Activated naive CD4-positive, alpha-beta T cell treated with anti-CD3 and anti-CD28 coated beads, Interleukin-2, amount 50 U/mL, for 72 hours (primary cell): ENCODE measurements around the gene LECT2. TPM values are rescaled to one million over a fixed set of nuclear protein-coding genes. Genes with fewer than 3 reads are reported as not detected.
A peak's percentile ranks its signal among the peaks of the same experiment; 100 is the strongest.

Experiments
- ATAC-seq, 2 donors: fragments of 150-1000 bp; cut with Tn5 transposase; 2 replicates each; pipeline ENCODE4 v1.10.0; 2021; ENCODE audit warnings: mild to moderate bottlenecking in 2 of 2, moderate library complexity in 2 of 2
- DNase-seq, 2 donors: peaks; one replicate each; pipeline ENCODE4 v3.0.0; 2021 to 2022; ENCODE audit warnings: low spot score in 2 of 2
- H3K27ac Mint-ChIP-seq, 2 donors: one replicate each; pipeline ENCODE4 v1.8.0; 2022; ENCODE audit warnings: mild to moderate bottlenecking in 2 of 2, mixed read lengths in 2 of 2
- H3K36me3 Mint-ChIP-seq, 2 donors: one replicate each; pipeline ENCODE4 v1.8.0; 2022; ENCODE audit warnings: mixed read lengths in 2 of 2
- H3K9me3 Mint-ChIP-seq, 2 donors: one replicate each; pipeline ENCODE4 v1.8.0; 2022; ENCODE audit warnings: mixed read lengths in 2 of 2
- total RNA-seq, 2 donors: library from RNA; stranded (reverse); gene quantifications; one replicate each; pipeline ENCODE4 v1.2.3, GENCODE V29; 2022

Gene LECT2
- total RNA-seq, 2 donors from 2014 or later, result not detected

DNA sequence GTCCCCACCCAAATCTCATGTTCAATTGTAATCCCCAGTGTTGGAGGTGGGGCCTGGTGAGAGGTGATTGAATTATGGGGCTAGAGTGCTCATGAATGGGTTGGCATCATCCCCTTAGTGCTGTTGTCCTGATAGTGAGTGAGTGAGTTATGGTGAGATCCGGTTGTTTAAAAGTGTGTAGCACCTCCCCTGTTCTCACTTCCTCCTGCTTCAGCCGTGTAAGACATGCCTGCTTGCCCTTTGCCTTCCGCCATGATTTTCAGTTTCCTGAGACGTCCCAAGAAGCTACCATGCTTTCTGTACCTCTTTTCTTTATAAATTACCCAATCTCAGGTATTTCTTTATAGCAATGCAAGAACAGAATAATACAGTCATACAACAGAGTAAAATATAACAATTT is 742 bp upstream of the LECT2 start:
- H3K27ac Mint-ChIP-seq, result no peak overlapping the region
- no peaks in the 10 kb centered on the region for H3K9me3 Mint-ChIP-seq
- ATAC-seq, result no peak

DNA sequence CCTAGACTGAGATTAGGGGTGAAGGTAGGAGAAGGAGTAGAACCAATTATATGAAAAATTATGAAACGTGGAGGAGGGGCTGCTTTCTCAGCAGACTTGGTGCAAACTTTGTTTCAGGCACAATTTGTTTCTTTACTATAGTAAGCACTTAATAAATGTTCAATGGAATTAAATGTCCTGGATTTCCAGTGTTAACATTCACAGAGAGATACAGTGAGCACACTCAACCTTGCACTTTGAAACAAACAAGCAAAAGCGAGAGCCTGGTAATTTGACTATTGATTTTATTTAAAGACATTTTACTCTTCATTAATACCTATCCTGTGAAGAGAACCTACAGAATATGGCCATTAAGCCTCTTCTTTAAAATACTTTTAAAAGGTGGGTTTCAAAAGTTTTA is 933 bp downstream of the LECT2 start:
- no peak overlapping the region for H3K27ac Mint-ChIP-seq
- H3K9me3 Mint-ChIP-seq, result no peaks in the 10 kb centered on the region
- no peak for ATAC-seq
- DNase-seq, result no peak
- H3K36me3 Mint-ChIP-seq, result no peaks in the 10 kb centered on the region

More for the DNA sequence above, 742 bp upstream of the LECT2 start:
- no peaks in the 10 kb centered on the region for H3K36me3 Mint-ChIP-seq
- no peak for DNase-seq

DNA sequence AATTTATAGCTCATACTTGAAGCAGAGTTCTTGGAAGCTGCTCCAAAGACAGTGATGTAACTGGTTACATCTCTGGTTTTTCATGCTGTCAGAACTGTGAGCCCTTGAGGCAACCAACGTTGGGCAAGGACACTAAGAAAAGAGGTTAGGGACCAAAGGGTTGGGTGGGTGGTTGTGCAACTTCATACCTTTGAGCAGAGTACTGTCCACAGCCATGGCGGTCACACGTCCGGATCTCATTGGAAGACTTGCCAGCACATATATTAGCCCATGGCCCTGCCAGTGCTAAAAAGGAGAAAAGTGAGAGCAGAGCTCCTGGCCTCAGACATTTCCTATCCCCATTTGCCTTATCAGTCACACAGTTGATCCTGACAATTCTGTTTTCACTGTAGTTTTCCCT is 2.1 kb downstream of the LECT2 start:
- Mint-ChIP-seq H3K36me3 (no peaks in the 10 kb centered on the region), H3K9me3 (no peaks in the 10 kb centered on the region), H3K27ac (no peak overlapping the region)
- DNase-seq, result no peak
- ATAC-seq, result no peak

DNA sequence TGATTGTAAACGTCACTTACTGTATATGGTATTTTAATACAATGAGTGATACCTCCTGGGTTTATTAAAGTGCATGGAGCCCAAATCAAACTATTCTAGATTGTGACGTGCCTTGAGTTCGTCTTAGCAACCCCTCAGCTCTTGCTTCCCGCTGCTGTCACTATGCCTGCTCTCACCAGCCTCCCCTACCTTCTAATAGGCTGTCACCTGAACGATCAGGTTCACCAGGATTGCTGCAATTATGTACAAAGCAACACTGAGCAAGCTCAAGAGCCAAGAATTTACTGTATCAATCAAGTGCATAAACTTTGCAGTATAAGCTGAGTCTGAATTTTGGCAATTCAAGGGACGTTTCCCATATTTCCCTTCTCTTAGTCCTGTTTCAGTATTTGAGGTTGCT is 3.0 kb downstream of the LECT2 start:
- no peak overlapping the region for H3K27ac Mint-ChIP-seq
- H3K36me3 Mint-ChIP-seq, result no peaks in the 10 kb centered on the region
- no peak for ATAC-seq
- no peaks in the 10 kb centered on the region for H3K9me3 Mint-ChIP-seq
- no peak for DNase-seq

DNA sequence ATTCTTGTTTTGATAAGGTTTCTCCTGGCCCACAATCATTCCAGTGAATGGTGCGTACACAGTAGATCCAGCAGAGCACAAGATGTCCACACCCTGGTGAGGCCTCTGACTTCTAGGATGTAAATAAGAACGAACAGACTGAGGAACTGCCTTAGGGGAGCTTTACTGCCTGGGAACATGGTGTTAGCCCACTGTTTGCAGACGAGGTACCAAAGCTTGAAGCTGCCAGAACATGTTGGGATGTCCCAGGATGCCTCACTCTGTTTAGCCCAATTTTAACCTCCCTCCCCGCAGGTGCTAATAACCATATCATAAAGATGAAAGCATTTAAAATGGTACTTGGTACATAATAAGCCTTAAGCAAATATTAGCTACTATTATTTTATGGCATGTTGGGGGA is 3.5 kb downstream of the LECT2 start:
- Mint-ChIP-seq H3K36me3 (no peaks in the 10 kb centered on the region), H3K27ac (no peak overlapping the region), H3K9me3 (no peaks in the 10 kb centered on the region)
- ATAC-seq (no peak), DNase-seq (no peak)

DNA sequence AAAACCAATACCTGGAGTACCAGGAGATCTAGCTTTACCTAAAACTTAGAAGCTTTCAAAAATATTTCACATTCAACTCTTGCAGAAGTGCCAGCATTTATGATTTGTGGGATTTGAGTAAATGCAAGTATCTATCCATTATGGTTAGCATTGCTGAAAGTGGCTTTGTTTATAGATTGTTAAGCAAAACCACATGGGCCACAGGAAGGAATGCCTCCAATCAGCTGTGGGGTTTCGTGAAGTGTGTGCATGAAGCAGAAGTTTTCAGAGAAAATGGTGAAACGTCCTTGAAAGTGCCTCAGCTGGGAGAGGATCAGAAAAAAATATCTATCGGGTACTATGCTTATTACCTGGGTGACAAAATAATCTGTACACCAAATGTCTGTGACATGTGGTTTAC is 4.2 kb downstream of the LECT2 start:
- no peaks in the 10 kb centered on the region for H3K36me3 Mint-ChIP-seq
- no peak overlapping the region for H3K27ac Mint-ChIP-seq
- DNase-seq (no peak), ATAC-seq (no peak)
- no peaks in the 10 kb centered on the region for H3K9me3 Mint-ChIP-seq

DNA sequence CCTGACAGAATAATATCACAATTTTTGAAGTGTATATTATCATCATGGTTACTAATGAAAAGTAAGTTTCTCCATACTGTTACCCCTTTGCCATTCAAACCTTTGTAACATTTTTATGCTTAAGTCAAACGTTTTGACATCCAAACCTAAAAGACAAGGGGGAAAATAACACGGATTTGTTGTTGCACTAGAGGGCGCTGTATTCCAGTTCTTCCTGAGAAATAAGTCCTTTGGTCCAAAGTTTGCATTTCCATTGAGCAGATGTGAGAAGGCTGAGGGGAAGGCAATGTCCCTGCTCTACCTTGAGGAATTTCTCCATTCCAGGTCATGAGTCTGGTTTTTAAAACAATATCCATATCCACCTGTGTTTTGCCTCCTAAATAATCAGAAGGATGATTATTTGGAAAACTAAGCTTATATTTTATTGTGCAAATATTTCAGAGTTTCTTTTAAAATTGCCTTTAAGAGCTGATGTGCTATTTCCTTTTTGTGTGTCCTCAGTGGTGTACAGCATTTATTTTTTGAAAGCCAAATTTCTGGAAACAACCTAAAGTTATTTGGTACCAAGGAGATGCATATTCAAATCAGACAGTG is 9.7 kb downstream of the LECT2 start:
- Mint-ChIP-seq H3K27ac (no peak overlapping the region), H3K36me3 (no peaks in the 10 kb centered on the region), H3K9me3 (no peaks in the 10 kb centered on the region)
- DNase-seq (peak in 1 of 2 donors; percentile 29), ATAC-seq (no peak)

DNA sequence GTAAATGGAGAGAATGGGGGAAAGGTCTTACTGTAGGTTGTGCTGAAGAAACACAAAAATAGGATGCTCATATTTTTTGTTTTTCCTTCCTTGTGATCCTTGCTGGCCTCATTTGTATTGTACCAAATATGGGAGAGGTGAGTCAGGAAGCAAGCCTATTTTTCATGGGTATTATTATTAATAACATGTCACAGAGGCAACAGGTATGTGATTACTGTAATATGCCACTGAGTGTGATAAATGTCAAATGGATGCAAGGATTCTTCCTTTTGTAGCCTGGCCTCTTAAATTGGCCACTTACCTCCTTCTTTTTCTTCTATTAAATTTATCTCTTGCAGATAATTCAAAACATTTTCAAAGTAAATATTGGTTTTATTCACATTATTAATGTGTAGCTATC is 10.2 kb downstream of the LECT2 start:
- DNase-seq (no peak), ATAC-seq (no peak)
- no peak overlapping the region for H3K27ac Mint-ChIP-seq
- H3K9me3 Mint-ChIP-seq, result no peaks in the 10 kb centered on the region
- no peaks in the 10 kb centered on the region for H3K36me3 Mint-ChIP-seq

DNA sequence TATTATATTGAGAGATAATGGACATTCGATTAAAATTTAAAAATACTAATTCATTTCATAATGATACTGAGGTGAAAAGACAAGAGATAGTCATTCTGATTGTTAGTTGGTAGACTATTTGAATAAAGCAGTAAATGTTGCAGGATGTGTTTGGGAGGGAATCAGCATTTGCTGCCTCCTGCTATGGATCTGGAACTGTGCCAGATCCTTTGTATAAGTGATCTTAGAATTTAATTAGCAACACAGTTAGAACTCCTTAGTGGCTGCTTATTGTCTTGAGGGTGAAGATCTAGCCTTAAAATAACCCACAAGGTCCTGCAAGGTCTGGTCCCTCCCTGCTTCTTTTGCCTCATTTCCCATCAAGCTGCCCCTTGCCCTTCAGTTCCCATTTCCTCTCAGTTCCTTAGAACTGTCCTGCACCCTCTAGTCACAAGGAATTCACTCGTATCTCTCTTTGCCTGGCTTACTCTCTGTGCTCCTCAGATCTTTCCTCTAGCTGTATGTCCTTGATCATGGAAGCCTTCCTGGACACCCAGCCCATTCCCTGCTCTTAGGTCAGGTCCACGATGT is 12.5 kb downstream of the LECT2 start:
- no peaks in the 10 kb centered on the region for H3K9me3 Mint-ChIP-seq
- ATAC-seq, result no peak
- no peaks in the 10 kb centered on the region for H3K36me3 Mint-ChIP-seq
- H3K27ac Mint-ChIP-seq, result no peak overlapping the region
- no peak for DNase-seq

DNA sequence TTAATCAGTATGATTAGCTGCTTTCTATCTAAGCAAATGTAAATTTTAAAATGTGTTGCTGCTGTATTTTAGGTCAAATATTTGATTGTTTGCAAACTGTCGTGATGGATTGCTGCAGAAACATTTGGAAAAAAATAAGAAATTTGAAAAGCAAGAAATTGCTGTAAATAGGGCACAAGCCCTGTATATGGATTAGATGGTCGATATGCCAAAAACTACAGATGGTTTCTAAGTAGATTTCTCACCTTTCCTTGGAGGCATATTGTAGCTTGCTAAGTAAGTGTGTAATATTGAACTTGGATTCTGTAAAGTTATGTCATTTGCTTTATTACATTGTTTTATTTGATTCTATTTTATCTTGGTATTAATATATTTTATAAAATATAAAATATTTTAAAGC is 13.1 kb downstream of the LECT2 start:
- H3K36me3 Mint-ChIP-seq, result no peaks in the 10 kb centered on the region
- H3K27ac Mint-ChIP-seq, result no peak overlapping the region
- H3K9me3 Mint-ChIP-seq, result no peaks in the 10 kb centered on the region
- ATAC-seq, result no peak
- DNase-seq, result no peak

DNA sequence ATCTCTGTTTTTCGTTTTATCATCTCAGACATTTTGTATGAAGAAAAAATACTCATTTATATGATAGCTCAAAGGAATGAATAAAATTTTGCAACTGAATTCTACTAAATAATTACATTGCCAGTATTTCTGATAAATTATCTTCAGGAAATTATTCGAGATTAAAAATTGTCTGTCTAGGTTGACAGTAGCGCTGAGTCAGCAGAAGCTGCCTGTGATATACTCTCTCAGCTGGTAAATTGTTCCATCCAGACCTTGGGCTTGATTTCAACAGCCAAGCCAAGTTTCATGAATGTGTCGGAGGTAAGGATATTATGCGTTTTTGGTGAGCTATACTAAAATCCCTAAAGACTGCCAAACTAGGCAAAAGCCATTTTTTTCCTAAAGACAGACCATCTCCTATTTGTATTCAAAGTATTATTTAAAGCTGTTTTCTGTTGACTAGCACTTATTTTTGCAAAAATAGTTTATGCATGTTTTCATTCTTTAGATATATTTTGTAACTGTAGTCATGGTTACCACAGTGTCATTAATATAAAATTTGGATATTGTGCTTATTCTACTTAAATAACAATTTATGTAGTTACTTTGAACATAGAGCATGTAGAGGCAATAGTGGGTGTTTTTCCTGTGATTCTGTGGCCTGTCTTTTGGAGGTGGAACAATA is 17.4 kb downstream of the LECT2 start:
- Mint-ChIP-seq H3K27ac (no peak overlapping the region), H3K9me3 (no peaks in the 10 kb centered on the region), H3K36me3 (no peaks in the 10 kb centered on the region)
- DNase-seq, result no peak
- no peak for ATAC-seq

DNA sequence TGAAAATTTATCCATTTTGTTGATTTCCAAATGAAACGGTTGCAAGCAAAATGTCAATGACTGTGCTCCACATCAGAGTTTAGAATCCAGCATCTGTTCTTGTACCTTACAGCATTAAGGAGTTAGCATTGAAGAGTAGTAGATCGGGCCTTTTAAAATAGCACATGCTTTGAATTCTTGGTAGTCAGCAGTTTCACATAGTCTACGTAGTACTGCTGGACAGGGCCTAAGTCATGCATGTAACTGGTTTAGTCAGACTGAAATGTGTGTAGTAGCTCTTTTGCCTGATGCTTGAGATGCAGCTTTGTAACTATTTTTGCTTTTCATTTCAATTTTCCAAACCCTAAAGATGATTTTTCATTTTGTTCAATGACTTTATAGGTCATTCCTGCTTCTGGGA is 19.8 kb downstream of the LECT2 start:
- no peak for ATAC-seq
- H3K9me3 Mint-ChIP-seq, result no peaks in the 10 kb centered on the region
- no peak overlapping the region for H3K27ac Mint-ChIP-seq
- no peaks in the 10 kb centered on the region for H3K36me3 Mint-ChIP-seq
- DNase-seq, result no peak

DNA sequence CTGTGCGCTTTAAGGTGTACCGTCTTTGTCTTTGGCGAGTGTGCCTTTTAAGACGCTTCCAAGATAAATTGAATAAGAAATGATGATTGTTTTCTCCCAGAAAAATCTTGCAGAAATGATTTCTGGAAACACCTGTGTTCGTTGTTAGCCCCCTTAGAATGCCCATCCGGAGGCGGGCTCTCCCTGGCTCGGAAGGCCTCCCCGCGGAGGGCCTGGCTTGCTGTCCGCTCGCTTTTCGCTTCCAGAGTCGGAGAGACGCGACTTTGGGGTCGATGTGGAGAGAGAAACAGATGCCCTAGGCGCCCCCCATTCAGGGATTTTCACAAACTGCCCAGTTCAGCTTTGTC is 23.9 kb downstream of the LECT2 start:
- no peak for ATAC-seq
- Mint-ChIP-seq H3K27ac (no peak overlapping the region), H3K9me3 (no peaks in the 10 kb centered on the region), H3K36me3 (no peaks in the 10 kb centered on the region)
- no peak for DNase-seq

DNA sequence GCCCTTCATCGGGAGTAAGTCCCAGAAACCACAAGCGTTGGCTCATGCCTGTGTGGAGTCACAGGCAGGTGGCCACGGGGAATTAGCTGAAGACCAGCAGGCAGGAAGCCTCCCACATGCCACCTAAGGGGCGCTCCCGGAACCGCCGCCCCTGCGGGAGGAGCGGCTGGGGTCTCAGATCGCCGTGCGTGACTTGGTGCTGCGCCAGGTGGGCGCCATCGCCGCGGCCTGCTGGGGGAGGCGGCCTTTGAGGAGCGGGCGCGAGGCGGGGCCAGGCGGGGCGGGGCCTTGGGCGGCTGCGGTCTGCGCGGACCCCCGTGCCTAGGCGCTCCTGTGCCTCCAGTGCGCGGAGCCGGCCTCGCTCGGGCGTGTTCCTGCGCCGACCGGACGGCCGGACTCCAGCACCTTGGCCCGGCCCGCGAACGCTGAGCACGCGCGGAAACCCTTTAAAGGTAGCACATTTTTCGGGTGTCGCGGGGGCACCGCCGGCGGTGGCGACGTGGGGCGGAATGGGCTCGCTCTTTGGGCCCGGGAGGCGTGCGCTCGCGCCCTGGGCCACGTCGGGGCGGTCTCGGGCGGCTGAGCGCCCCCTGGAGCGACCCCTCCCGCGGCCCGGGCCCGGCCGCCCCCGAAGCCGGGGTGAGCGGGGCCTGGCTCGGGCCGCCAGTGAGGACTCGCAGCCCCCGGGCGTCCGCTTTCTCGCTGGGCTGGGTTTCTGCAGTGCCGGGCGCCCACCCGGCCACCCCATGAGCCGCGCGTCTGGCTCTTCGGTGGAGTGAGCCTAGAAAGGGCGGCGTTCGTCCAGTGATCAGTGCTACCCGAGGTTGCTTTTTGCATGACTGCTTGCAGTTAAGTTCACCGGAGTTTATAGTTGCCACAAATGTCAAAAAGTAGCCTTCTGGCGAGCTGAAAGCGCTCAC is 24.5 kb downstream of the LECT2 start:
- ATAC-seq (no peak), DNase-seq (no peak)
- no peak overlapping the region for H3K27ac Mint-ChIP-seq
- H3K9me3 Mint-ChIP-seq, result no peaks in the 10 kb centered on the region
- no peaks in the 10 kb centered on the region for H3K36me3 Mint-ChIP-seq

DNA sequence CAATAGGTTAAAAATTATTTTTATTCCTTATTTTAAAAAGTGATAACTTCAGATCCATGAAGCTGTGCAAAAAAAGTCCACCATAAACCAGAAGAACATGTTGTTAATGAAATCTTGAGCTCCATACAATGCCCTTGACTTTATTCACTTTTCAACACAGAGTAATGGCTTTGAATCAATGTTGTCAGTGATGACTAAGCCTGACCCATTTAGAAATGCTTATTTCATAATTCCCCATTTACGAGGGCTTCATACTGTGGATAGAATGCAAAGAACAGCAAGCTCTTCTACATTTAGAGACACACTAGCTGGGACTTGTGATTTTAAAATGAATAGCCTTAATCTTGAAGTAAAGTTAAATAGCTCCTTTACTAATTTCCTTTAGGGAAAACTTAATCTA is 33.4 kb downstream of the LECT2 start:
- ATAC-seq, result no peak

DNA sequence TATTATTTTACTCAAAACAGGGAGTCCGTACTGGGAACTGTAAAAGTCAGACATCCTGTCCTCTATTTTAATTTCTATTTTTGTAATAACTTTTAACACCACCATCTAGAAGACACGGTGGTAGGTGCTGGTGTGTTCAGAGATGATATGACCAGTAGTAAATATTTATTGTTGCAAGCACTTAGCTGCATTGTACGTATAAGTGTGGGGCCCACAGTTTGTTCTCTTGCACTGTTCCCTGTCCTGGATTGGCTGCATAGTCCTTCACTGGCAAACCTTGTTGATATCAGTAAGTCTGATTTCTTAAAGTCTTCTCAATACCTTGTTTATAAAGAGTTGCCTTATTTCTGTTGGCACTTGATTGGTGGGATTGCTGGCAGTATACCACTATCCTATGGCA is 34.6 kb downstream of the LECT2 start:
- Mint-ChIP-seq H3K27ac (no peak overlapping the region), H3K9me3 (no peaks in the 10 kb centered on the region), H3K36me3 (peaks cover 0 to 5% of the 10 kb centered on the region in 2 donors)
- ATAC-seq (no peak), DNase-seq (no peak)

More for the DNA sequence above, 33.4 kb downstream of the LECT2 start:
- peaks cover 0 to 5% of the 10 kb centered on the region in 2 donors for H3K36me3 Mint-ChIP-seq
- no peak for DNase-seq
- H3K27ac Mint-ChIP-seq, result no peak overlapping the region
- H3K9me3 Mint-ChIP-seq, result no peaks in the 10 kb centered on the region

DNA sequence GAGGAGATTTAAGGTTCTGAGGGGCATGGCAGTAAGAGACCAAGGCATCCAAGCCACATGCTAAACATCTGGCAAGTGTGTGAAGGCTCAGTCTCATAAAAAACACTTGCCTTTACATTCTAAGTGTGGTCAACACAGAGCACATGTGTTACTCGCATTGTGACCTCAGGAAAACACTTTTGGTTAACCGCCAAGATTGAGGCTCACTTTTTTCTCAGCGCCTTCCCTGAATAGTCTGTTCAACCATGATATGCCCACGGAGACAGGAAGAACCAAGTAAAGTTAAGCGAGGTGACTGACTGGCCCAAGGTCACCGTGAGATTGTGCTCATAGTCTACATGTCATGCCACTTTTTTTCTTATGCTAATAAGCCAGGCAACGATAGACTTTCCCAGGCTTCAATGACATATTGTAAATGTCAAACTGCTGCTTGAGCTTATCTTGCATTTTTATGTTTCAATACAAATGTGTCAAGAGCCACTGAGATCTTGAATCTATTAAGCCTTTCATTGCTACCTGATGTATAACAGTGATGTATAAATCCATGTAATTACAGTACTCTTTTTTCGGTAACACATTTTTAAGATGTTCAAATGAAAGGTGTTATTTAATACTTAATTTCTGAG is 38.0 kb downstream of the LECT2 start:
- Mint-ChIP-seq H3K27ac (no peak overlapping the region), H3K36me3 (peaks cover 0 to 5% of the 10 kb centered on the region in 2 donors), H3K9me3 (no peaks in the 10 kb centered on the region)
- no peak for DNase-seq
- ATAC-seq, result no peak
